Measurements from ENCODE around the gene INSYN2B. TPM values are rescaled to one million over a fixed set of nuclear protein-coding genes. Genes with fewer than 3 reads are reported as not detected.

The INSYN2B gene
- total RNA-seq = not detected

DNA sequence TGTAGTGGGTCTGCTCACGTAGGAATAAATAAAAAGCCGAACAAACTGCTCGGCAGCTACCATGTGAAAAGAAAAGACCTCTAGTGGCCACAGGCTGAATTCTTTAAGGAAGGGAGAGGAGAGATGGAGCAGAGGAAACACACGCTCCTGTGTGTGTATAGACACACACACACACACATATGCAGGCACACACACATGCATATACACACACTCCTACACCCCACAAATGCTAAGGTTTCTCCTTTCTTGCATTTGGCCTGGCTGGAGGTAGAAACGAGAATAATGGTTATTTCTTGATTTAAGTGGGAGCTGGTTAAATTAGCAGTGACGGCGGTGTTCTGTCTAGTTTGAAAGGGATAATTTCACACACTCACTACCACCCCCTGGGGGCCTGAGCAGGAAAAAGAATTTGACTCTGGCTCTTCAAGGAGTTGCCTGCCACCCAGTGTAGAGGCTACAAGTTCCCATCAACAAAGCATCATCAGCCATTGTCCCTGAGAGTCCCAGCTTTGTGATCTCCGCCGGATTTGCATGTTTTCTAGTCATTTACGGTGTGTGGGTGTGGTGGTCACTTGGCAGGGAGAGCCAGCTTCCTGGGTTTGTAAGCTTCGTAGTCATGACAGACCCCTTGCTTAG, at the start of gene INSYN2B:
INSYN2B (minus strand) TSS at position 78 of the 636 bp plus-strand sequence. CDS start 96,597 bp downstream, outside the sequence.
- Mint-ChIP-seq H3K4me1 (ENCODE audit: low read depth) (peaks cover 3% of the 10 kb centered on the region), H3K4me3 (no peak within 1 kb of the TSS), H3K27me3 (no peaks in the 10 kb centered on the region), H3K27ac (no peak within 1 kb of the TSS), H3K36me3 (ENCODE audit: low read depth) (peaks cover 24% of the 10 kb centered on the region), H3K9me3 (no peaks in the 10 kb centered on the region)
- ATAC-seq (peak; percentile 62), DNase-seq (peak; percentile 47)
- intact Hi-C loops (cut with micrococcal nuclease) = no loop called here
- TF ChIP-seq, protein P1, sequence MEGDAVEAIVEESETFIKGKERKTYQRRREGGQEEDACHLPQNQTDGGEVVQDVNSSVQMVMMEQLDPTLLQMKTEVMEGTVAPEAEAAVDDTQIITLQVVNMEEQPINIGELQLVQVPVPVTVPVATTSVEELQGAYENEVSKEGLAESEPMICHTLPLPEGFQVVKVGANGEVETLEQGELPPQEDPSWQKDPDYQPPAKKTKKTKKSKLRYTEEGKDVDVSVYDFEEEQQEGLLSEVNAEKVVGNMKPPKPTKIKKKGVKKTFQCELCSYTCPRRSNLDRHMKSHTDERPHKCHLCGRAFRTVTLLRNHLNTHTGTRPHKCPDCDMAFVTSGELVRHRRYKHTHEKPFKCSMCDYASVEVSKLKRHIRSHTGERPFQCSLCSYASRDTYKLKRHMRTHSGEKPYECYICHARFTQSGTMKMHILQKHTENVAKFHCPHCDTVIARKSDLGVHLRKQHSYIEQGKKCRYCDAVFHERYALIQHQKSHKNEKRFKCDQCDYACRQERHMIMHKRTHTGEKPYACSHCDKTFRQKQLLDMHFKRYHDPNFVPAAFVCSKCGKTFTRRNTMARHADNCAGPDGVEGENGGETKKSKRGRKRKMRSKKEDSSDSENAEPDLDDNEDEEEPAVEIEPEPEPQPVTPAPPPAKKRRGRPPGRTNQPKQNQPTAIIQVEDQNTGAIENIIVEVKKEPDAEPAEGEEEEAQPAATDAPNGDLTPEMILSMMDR (IDR thresholded peaks at IDR 0.05) = peak; percentile 53
- POLR2A ChIA-PET = interaction anchor here (1.0 kb wide), 1 partner anchor 9 kb away, joined by 3 read pairs; no protein-coding TSS in a partner anchor
- CTCF ChIA-PET = interaction anchor here (0.7 to 1.6 kb wide), 8 partner anchors 12 to 412 kb away, joined by 3 to 7 read pairs (median 4); no protein-coding TSS in a partner anchor

DNA sequence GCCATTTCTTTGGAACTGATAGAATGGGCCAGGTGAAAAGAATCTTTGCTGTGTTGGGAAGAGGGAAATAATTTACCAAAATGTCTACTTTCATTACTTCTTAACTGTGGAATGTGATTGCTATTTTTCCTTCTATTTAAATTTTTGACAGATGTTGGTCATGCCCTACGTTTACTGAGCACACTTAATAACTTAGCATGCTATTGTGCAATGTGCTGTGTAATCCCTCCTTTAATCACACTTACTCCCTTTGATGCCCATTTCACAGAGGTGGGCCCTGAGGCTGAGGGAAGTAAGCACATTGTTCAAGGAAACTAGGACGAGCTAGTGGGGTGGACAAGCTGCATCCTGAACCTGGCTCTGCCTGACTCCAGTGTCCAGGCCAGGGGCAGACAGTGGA, 47.8 kb upstream of the INSYN2B start:
- ChIA-PET POLR2A (no interaction called here), CTCF (interaction anchor here (1.1 kb wide), 1 partner anchor 43 kb away, joined by 3 read pairs; no protein-coding TSS in a partner anchor)
- Mint-ChIP-seq H3K9me3 (no peaks in the 10 kb centered on the region), H3K4me3 (no peak overlapping the region), H3K36me3 (ENCODE audit: low read depth) (peaks cover 32% of the 10 kb centered on the region), H3K4me1 (ENCODE audit: low read depth) (no peaks in the 10 kb centered on the region), H3K27me3 (no peaks in the 10 kb centered on the region), H3K27ac (no peak overlapping the region)
- no peak for ATAC-seq
- no peak for DNase-seq
- intact Hi-C loops (cut with micrococcal nuclease) = no loop called here
- TF ChIP-seq, protein P1 (IDR thresholded peaks at IDR 0.05) = no peak

DNA sequence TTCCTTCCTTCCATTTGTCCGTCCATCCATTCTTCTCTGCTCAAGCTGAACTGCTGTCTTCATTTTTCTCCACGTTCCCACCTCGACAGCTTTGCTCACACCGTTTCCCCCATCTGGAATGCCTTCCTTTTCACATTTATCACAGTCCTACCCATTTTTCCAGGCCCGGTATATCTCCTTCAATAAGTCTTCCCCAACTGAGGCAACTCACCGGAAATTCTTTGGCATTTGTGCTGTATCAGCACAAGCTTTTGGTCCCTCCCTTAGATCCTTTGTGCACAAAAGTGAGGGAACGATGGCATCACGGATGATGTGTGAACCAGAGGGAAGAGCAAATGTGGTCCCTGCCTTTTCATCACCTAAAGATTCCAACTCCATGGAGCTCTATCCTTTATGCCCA, 45.6 kb upstream of the INSYN2B start:
- no peak overlapping the region for H3K4me3 Mint-ChIP-seq
- POLR2A ChIA-PET = no interaction called here
- H3K4me1 Mint-ChIP-seq (ENCODE audit: low read depth) = no peaks in the 10 kb centered on the region
- intact Hi-C loops (cut with micrococcal nuclease) = no loop called here
- H3K9me3 Mint-ChIP-seq = no peaks in the 10 kb centered on the region
- H3K27me3 Mint-ChIP-seq = no peaks in the 10 kb centered on the region
- H3K27ac Mint-ChIP-seq = no peak overlapping the region
- H3K36me3 Mint-ChIP-seq (ENCODE audit: low read depth) = peaks cover 36% of the 10 kb centered on the region
- DNase-seq = no peak
- CTCF ChIA-PET = interaction anchor here (1.1 kb wide), 1 partner anchor 20 kb away, joined by 3 read pairs; no protein-coding TSS in a partner anchor
- TF ChIP-seq, protein P1 (IDR thresholded peaks at IDR 0.05) = no peak
- no peak for ATAC-seq

DNA sequence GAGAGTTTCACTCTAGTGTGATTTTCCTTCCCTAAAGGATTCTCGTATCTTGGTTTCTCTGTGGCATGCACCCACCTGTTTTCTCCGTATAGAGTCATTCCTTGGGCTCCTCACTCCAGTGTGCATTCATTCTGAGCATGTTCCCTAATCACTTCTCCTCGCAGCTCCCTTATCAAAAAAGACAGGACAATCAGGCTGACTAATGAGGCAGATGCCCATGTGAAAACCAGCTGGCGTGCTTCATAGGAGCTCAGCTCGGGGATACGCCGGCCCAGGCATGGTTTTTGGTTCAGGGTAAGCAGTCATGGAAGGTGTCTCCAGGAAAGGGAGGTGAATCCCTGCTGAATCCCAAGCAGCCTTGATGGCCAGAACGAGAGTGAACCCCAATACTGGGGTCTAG, 41.2 kb upstream of the INSYN2B start:
- no peak for DNase-seq
- peaks cover 32% of the 10 kb centered on the region for H3K36me3 Mint-ChIP-seq (ENCODE audit: low read depth)

DNA sequence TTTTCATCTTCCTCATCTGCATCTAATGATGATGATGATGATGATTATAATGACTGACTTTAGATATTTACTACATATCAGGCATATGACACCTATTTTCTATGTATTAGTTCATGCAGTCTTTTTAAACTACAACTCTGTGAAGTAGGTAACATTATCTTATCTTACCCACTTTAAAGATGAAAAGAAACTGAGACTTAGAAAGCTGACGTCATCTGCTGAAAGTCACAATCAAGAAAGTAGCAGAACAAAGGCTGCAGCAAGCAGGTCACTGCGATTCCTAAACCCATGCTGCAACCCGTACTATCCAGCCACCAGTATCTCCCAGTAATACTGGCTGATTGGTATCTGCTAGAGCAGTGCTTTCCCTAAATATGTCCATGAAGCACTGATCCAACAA, 40.1 kb upstream of the INSYN2B start:
- ATAC-seq = no peak
- intact Hi-C loops (cut with micrococcal nuclease) = no loop called here
- Mint-ChIP-seq H3K4me3 (no peak overlapping the region), H3K27me3 (no peaks in the 10 kb centered on the region), H3K4me1 (ENCODE audit: low read depth) (no peaks in the 10 kb centered on the region), H3K27ac (no peak overlapping the region), H3K9me3 (no peaks in the 10 kb centered on the region), H3K36me3 (ENCODE audit: low read depth) (peaks cover 32% of the 10 kb centered on the region)
- DNase-seq = no peak
- CTCF ChIA-PET = no interaction called here
- TF ChIP-seq, protein P1 (IDR thresholded peaks at IDR 0.05) = no peak
- POLR2A ChIA-PET = no interaction called here

More for the DNA sequence above, 41.2 kb upstream of the INSYN2B start:
- TF ChIP-seq, protein P1 (IDR thresholded peaks at IDR 0.05) = no peak
- Mint-ChIP-seq H3K9me3 (no peaks in the 10 kb centered on the region), H3K4me3 (no peak overlapping the region), H3K27ac (no peak overlapping the region), H3K4me1 (ENCODE audit: low read depth) (no peaks in the 10 kb centered on the region), H3K27me3 (no peaks in the 10 kb centered on the region)
- ChIA-PET CTCF (no interaction called here), POLR2A (interaction anchor here (0.6 kb wide), 1 partner anchor 23 kb away, joined by 3 read pairs; no protein-coding TSS in a partner anchor)
- intact Hi-C loops (cut with micrococcal nuclease) = no loop called here
- ATAC-seq = no peak
